Measurements from ENCODE around the gene MEG3.

DNA sequence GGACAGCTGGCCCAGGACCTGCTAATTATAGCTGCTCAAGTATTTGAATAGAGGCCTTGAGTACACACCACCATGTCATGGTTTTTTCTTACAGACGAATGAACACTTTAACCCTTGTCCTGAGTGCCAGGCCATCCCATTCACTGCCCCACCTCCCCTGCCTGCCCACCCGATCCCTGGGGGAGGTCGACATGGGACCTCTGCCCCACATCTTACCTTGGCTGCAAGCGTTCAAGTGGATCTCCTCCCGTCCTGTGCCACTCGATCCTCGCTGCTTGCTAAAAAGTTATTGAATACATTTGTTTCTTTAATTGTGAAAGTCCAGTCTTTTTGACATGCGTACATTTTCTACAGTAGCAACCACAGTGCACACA, 67.3 kb downstream of the MEG3 start:
- TF ChIP-seq, protein P1, sequence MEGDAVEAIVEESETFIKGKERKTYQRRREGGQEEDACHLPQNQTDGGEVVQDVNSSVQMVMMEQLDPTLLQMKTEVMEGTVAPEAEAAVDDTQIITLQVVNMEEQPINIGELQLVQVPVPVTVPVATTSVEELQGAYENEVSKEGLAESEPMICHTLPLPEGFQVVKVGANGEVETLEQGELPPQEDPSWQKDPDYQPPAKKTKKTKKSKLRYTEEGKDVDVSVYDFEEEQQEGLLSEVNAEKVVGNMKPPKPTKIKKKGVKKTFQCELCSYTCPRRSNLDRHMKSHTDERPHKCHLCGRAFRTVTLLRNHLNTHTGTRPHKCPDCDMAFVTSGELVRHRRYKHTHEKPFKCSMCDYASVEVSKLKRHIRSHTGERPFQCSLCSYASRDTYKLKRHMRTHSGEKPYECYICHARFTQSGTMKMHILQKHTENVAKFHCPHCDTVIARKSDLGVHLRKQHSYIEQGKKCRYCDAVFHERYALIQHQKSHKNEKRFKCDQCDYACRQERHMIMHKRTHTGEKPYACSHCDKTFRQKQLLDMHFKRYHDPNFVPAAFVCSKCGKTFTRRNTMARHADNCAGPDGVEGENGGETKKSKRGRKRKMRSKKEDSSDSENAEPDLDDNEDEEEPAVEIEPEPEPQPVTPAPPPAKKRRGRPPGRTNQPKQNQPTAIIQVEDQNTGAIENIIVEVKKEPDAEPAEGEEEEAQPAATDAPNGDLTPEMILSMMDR (IDR thresholded peaks at IDR 0.05), result no peak
- no peak for TF ChIP-seq POLR2A (IDR thresholded peaks at IDR 0.05)

Data from adrenal gland (tissue), 5 donors.